ENCODE data around the gene TESMIN. TPM values are rescaled to one million over a fixed set of nuclear protein-coding genes. Genes with fewer than 3 reads are reported as not detected.

TESMIN gene
- total RNA-seq, 1 experiment from 2014 or later, result 8.0 TPM

DNA sequence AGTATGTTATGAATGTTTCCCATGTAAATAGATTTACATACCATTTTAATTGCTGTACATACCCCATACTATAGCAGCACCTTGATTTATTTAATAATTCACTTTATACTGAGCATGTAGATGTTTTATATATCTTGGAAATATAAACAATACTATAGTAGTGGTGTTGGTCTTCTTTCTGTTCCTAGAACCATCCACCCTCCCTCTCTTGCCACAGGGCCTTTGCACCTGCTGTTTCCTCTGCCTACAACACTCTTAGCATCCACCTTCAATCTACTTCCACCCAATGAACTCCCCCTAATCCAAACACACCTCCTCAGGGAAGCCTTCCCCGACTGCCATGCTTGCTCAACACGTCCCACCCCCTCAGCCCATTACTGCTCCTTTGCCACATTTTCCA is 30.2 kb downstream of the TESMIN start:
- Histone ChIP-seq H3K9me3 (ENCODE audit: low read depth, low read length, poor library complexity, severe bottlenecking) (no peaks in the 10 kb centered on the region), H3K36me3 (ENCODE audit: insufficient read depth, low read length, poor library complexity, severe bottlenecking) (no peaks in the 10 kb centered on the region), H3K27ac (ENCODE audit: low read depth, low read length, poor library complexity, severe bottlenecking) (no peak overlapping the region), H3K4me3 (ENCODE audit: low read depth, low read length, poor library complexity, severe bottlenecking) (no peak overlapping the region), H3K4me1 (ENCODE audit: insufficient read depth, low read length, poor library complexity, severe bottlenecking) (no peaks in the 10 kb centered on the region), H3K27me3 (replicated peaks; ENCODE audit: insufficient read depth, low read depth, low read length, poor library complexity) (peaks cover 9% of the 10 kb centered on the region)
- intact Hi-C loops (cut with micrococcal nuclease; ENCODE audit: unreplicated experiment), result no loop called here
- CTCF ChIA-PET, result no interaction called here
- BruUV-seq (replicated peaks), result no TSS peak
- TF ChIP-seq EZH2 (IDR thresholded peaks at IDR 0.05; ENCODE audit: borderline replicate concordance, low read depth, low read length, poor library complexity, severe bottlenecking), result no peak
- TF ChIP-seq, protein P1, sequence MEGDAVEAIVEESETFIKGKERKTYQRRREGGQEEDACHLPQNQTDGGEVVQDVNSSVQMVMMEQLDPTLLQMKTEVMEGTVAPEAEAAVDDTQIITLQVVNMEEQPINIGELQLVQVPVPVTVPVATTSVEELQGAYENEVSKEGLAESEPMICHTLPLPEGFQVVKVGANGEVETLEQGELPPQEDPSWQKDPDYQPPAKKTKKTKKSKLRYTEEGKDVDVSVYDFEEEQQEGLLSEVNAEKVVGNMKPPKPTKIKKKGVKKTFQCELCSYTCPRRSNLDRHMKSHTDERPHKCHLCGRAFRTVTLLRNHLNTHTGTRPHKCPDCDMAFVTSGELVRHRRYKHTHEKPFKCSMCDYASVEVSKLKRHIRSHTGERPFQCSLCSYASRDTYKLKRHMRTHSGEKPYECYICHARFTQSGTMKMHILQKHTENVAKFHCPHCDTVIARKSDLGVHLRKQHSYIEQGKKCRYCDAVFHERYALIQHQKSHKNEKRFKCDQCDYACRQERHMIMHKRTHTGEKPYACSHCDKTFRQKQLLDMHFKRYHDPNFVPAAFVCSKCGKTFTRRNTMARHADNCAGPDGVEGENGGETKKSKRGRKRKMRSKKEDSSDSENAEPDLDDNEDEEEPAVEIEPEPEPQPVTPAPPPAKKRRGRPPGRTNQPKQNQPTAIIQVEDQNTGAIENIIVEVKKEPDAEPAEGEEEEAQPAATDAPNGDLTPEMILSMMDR (conservative IDR thresholded peaks at IDR 0.05; ENCODE audit: low read depth, low read length), result no peak
- POLR2A ChIA-PET (ENCODE audit: low non-redundant PET), result no interaction called here
- no peak for DNase-seq (ENCODE audit: low spot score)

DNA sequence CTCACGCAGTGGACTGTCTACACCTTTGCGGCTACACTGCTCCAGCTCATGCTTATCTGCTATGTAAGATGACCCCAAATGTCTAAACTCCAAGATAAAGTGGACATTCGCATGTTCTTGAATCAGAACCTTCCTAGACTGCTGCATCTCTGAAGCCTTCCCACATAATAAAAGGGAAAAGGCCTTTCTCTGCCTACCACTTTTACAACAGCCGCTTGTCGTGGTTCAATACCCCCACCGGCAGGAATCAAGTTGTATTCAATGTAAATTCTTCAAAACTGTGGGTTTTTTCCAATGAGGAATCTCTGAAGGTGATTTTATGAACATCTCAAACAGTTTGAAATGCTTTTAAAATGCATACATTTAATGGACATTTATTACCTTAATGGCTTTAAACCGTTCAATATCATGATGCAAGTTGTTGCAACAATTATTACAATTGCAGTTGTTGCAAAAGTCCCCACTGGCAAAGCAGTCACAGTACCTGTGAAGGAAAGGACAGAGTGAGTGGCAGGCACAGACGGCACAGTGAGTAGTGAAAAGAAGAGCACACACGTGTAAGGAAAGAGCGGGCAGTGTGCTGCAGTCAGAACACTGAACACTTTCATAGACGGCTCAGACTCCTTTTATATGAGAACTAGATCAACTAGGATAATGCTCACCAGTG is 35.7 kb downstream of the TESMIN start:
- intact Hi-C loops (cut with micrococcal nuclease; ENCODE audit: unreplicated experiment), result no loop called here
- Histone ChIP-seq H3K27ac (ENCODE audit: low read depth, low read length, poor library complexity, severe bottlenecking) (no peak overlapping the region), H3K27me3 (replicated peaks; ENCODE audit: insufficient read depth, low read depth, low read length, poor library complexity) (no peaks in the 10 kb centered on the region), H3K36me3 (ENCODE audit: insufficient read depth, low read length, poor library complexity, severe bottlenecking) (no peaks in the 10 kb centered on the region), H3K9me3 (ENCODE audit: low read depth, low read length, poor library complexity, severe bottlenecking) (no peaks in the 10 kb centered on the region), H3K4me3 (ENCODE audit: low read depth, low read length, poor library complexity, severe bottlenecking) (no peak overlapping the region), H3K4me1 (ENCODE audit: insufficient read depth, low read length, poor library complexity, severe bottlenecking) (no peaks in the 10 kb centered on the region)
- CTCF ChIA-PET, result no interaction called here
- TF ChIP-seq, protein P1 (conservative IDR thresholded peaks at IDR 0.05; ENCODE audit: low read depth, low read length), result no peak
- no peak for TF ChIP-seq EZH2 (IDR thresholded peaks at IDR 0.05; ENCODE audit: borderline replicate concordance, low read depth, low read length, poor library complexity, severe bottlenecking)
- no peak for DNase-seq (ENCODE audit: low spot score)
- POLR2A ChIA-PET (ENCODE audit: low non-redundant PET), result no interaction called here
- no TSS peak for BruUV-seq (replicated peaks)

DNA sequence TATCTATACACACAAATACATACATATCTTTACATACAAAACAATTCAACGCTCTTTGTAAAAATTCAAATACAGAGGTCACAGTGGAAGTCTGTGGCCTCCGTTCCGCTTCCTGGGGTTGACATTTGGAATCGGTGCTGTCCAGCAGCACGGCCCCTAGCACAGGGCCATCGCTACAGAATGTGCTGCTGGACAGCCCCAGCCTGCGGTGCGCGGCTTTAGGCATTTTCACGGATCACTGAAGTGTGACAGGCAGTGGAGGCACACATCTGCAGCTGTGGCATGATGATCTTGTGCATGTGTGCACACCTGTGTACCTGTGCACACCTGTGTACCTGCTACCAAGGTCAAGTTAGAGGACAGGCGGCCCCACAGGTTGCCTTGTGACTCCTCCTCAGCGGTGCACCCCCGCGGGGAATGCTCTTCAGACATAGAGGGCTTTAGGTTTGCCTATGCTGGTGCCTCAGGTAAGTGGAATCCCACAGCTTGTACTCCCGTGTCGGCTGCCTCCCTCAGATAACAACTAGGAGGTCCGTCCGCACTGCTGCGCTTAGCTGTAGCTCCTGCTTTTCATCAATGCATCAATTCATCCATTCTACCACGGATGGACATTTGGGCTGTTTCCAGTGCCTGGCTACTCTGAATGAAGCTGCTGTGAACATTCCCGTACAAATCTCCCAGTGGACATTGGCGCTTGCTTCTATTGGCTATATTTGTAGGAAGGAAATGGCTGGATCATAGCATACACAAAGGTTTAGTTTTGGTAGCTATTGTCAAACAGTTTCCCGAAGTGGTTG is 37.1 kb downstream of the TESMIN start:
- no peaks in the 10 kb centered on the region for H3K27me3 ChIP-seq (replicated peaks; ENCODE audit: insufficient read depth, low read depth, low read length, poor library complexity)
- no peaks in the 10 kb centered on the region for H3K9me3 ChIP-seq (ENCODE audit: low read depth, low read length, poor library complexity, severe bottlenecking)
- H3K36me3 ChIP-seq (ENCODE audit: insufficient read depth, low read length, poor library complexity, severe bottlenecking), result no peaks in the 10 kb centered on the region
- intact Hi-C loops (cut with micrococcal nuclease; ENCODE audit: unreplicated experiment), result no loop called here
- TF ChIP-seq, protein P1 (conservative IDR thresholded peaks at IDR 0.05; ENCODE audit: low read depth, low read length), result no peak
- no peak for TF ChIP-seq EZH2 (IDR thresholded peaks at IDR 0.05; ENCODE audit: borderline replicate concordance, low read depth, low read length, poor library complexity, severe bottlenecking)
- BruUV-seq (replicated peaks), result no TSS peak
- ChIA-PET POLR2A (ENCODE audit: low non-redundant PET) (no interaction called here), CTCF (no interaction called here)
- no peaks in the 10 kb centered on the region for H3K4me1 ChIP-seq (ENCODE audit: insufficient read depth, low read length, poor library complexity, severe bottlenecking)
- H3K4me3 ChIP-seq (ENCODE audit: low read depth, low read length, poor library complexity, severe bottlenecking), result no peak overlapping the region
- no peak overlapping the region for H3K27ac ChIP-seq (ENCODE audit: low read depth, low read length, poor library complexity, severe bottlenecking)
- no peak for DNase-seq (ENCODE audit: low spot score)
